Gastrocnemius medialis (tissue), 4 donors: ENCODE results near the gene DSCAML1. TPM values are rescaled to one million over a fixed set of nuclear protein-coding genes. Genes with fewer than 3 reads are reported as not detected.
"Not testable (repeated sequence)": the region's sequence is repeated elsewhere in the genome, so short reads cannot be mapped to it uniquely, and the experiment has no call there.

Experiments used
- ATAC-seq, 2 donors: fragments of 150-250 bp; one replicate each; pipeline ENCODE4 v1.9.1; 2016
- DNase-seq, 2 donors: peaks; one replicate each; pipeline ENCODE4 v3.0.0-alpha.2; 2019
- H3K27ac ChIP-seq, 4 donors: fragments of 200-600 bp; sonication (generic); 1 replicate in 1 of 4; 2 replicates in 3 of 4; pipeline ENCODE4 v1.5.1; 2016 to 2018; ENCODE audit warnings: mild to moderate bottlenecking in 2 of 4, moderate library complexity in 1 of 4
- H3K27me3 ChIP-seq, 3 donors: fragments of 200-600 bp; sonication (generic) in 2 of 3; 1 replicate in 1 of 3; 2 replicates in 2 of 3; pipeline versions ENCODE4 v1.5.1 to v1.6.0; 2016 to 2019; ENCODE audit warnings: mild to moderate bottlenecking in 1 of 3, moderate library complexity in 1 of 3
- H3K36me3 ChIP-seq, 2 donors: fragments of 200-600 bp; sonication (generic) in 1 of 2; one replicate each; pipeline ENCODE4 v1.5.1; 2017 to 2018
- H3K4me1 ChIP-seq, 2 donors: fragments of 200-600 bp; sonication (generic) in 1 of 2; one replicate each; pipeline ENCODE4 v1.5.1; 2016 to 2017; ENCODE audit warnings: mild to moderate bottlenecking in 2 of 2
- H3K4me3 ChIP-seq, 4 donors: fragments of 200-600 bp; sonication (generic) in 3 of 4; 1 replicate in 1 of 4; 2 replicates in 3 of 4; pipeline ENCODE4 v1.5.1; 2016 to 2019; ENCODE audit warnings: mild to moderate bottlenecking in 2 of 4
- H3K9me3 ChIP-seq, 3 donors: fragments of 200-600 bp; sonication (generic) in 2 of 3; 1 replicate in 1 of 3; 2 replicates in 2 of 3; pipeline ENCODE4 v1.5.1; 2016 to 2019
- POLR2A ChIP-seq, 2 donors: fragments of 450-650 bp; IDR thresholded peaks; one replicate each; pipeline ENCODE4 v1.6.1; 2017; ENCODE audit warnings: antibody characterized with exemption in 2 of 2, mild to moderate bottlenecking in 2 of 2, moderate library complexity in 2 of 2
- in situ Hi-C, 4 donors: fragments of 200-750 bp; cut with MboI; loops; one replicate each; pipeline versions ENCODE4 v1.15.0 to v1.8.0; 2017; ENCODE audit warnings: low sequenced_read_pairs in 4 of 4
- intact Hi-C: fragments of 100-400 bp; cut with DNase I; formaldehyde crosslinking; loops from one replicate; pipeline ENCODE4 v1.15.1; 2023; ENCODE audit warnings: low total_unique reads
- total RNA-seq, 4 donors: library from RNA; depleted of rRNA; stranded (reverse); fragments of >200 nt; gene quantifications; one replicate each; pipeline versions ENCODE4 v1.1.0 to v1.2.3, GENCODE V29; 2016
- TF ChIP-seq, protein P1 (sequence below), 5 experiments: fragments of 450-650 bp in 3 of 5; fragments of 200-600 bp in 2 of 5; sonication (generic) in 2 of 5; IDR thresholded peaks in 4 of 5; conservative IDR thresholded peaks in 1 of 5; 1 replicate in 4 of 5; 2 replicates in 1 of 5; pipeline ENCODE4 v1.5.1; 2016 to 2019; ENCODE audit warnings: antibody characterized with exemption in 5 of 5, mild to moderate bottlenecking in 3 of 5, moderate library complexity in 3 of 5

The DSCAML1 gene
- total RNA-seq, 4 donors from 2014 or later = 0.05 to 0.15 (median 0.07) TPM

DNA sequence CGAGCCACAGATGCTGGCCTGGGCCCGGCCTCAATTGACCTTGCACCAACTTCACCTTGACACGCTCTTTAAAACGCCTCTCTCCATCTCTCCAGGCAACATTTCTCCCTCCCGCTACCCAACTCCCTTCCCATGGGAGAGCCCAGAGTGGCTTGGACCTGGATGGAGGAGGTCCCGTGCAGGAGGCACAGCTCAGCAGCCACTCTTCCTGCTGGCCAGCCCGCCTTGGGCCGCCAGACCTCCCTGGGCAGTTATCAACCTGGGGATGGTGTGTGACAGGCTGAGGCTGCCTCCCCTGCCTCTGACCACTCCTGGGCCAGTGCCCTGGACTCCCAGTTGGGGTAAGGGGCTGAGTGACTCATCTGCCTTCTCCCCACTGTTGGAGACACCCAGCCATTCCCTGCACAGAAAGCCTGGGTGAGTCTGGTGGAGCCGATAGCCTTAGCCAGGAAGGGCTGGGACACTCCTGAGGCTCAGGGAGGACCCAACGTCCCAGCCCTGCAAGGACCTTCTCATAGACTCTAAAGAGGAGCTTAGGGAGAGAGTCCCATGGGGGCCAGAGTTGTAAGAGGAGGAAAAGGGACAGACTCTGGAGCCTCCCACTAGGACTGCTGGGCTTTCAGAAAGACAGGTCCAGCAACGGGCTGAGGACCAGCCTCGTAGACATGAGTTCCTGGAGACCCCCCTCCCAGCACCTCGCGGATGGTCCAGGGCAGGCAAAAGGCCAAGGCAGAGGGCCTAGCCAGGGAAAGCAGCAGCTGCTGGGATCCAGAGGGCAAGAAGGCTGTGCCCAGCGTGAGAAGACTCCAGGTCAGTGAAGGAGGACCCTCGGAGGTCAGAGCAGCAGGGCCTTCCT is 337.7 kb downstream of the DSCAML1 start:
- no peaks in the 10 kb centered on the region for H3K4me1 ChIP-seq
- intact Hi-C loops = no loop called here
- H3K9me3 ChIP-seq = no peaks in the 10 kb centered on the region
- H3K36me3 ChIP-seq = no peaks in the 10 kb centered on the region
- TF ChIP-seq, protein P1, sequence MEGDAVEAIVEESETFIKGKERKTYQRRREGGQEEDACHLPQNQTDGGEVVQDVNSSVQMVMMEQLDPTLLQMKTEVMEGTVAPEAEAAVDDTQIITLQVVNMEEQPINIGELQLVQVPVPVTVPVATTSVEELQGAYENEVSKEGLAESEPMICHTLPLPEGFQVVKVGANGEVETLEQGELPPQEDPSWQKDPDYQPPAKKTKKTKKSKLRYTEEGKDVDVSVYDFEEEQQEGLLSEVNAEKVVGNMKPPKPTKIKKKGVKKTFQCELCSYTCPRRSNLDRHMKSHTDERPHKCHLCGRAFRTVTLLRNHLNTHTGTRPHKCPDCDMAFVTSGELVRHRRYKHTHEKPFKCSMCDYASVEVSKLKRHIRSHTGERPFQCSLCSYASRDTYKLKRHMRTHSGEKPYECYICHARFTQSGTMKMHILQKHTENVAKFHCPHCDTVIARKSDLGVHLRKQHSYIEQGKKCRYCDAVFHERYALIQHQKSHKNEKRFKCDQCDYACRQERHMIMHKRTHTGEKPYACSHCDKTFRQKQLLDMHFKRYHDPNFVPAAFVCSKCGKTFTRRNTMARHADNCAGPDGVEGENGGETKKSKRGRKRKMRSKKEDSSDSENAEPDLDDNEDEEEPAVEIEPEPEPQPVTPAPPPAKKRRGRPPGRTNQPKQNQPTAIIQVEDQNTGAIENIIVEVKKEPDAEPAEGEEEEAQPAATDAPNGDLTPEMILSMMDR (IDR thresholded peaks at IDR 0.05 in 4 of 5, conservative IDR thresholded peaks at IDR 0.05 in 1 of 5) = no peak
- TF ChIP-seq POLR2A (IDR thresholded peaks at IDR 0.05) = no peak
- in situ Hi-C loops = no loop called here
- no peaks in the 10 kb centered on the region for H3K27me3 ChIP-seq
- ATAC-seq (no peak), DNase-seq (no peak)
- no peak overlapping the region for H3K27ac ChIP-seq
- no peak overlapping the region for H3K4me3 ChIP-seq

DNA sequence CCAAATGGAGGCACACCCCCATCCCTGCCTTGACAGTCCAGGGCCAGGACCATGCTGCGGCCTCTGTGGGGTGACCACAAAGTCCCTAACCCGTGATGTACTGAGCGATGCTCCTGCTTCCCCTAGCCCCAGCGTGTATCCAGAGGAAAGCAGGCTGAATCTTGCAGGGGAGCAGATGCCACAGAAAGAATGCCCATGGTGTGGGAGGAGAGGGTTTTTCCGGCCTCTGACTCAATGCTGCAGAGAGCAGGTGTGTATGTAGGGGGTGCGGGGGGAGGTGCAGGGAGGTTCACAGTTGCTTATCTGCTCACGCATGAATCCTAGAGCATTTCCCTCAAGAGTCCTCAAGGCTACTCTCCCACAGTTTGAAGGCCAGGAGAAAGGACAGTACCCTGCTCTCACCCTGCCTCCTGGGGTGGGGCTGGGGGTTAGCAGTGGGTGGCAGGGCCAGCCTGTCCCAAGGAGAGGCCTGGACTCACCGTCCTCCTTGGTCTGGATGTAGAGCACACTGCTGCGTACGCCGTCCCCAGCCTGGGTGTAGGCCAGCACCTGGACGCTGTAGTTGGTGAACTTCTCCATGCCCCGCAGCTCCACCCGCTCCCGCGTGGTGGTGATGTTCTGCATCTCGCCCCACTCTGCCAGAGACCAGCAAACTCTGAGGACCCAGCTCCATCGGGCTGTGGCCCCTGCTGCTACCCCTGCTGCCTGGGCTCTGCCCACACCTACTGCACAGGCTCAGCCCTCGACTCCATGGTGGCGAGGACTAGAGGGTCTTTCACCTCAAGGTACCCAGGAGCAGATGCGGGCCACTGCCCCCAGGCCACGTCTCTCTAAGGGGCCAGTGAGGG is 338.5 kb downstream of the DSCAML1 start:
- H3K9me3 ChIP-seq = peaks cover 0 to 4% (median 0%) of the 10 kb centered on the region in 3 donors
- no peak overlapping the region for H3K27ac ChIP-seq
- no peak for ATAC-seq
- H3K4me3 ChIP-seq = no peak overlapping the region
- H3K27me3 ChIP-seq = no peaks in the 10 kb centered on the region
- H3K36me3 ChIP-seq = no peaks in the 10 kb centered on the region
- no peak for DNase-seq
- intact Hi-C loops = no loop called here
- no peaks in the 10 kb centered on the region for H3K4me1 ChIP-seq
- no peak for TF ChIP-seq POLR2A (IDR thresholded peaks at IDR 0.05)
- TF ChIP-seq, protein P1 (IDR thresholded peaks at IDR 0.05 in 4 of 5, conservative IDR thresholded peaks at IDR 0.05 in 1 of 5) = no peak
- in situ Hi-C loops = no loop called here

DNA sequence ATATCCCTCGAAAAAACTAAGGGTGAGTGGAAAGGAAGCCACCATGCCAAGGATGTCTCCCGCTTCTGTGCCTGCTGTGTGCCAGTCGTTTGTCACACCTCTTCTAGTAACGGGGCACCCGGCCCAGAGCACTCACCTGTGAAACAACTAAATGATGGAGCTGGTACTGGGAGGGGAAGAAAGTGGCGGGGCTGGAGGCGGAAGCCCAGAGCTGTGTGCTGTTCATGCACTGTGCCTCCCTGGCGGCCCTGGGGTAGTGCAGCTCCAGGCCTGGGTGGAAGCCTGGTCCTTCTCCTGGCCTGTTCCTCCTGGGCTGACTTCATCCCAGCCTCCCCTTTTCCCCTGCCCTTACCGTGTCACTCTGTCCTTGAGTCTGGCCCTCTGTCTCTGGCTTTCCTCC is 339.2 kb downstream of the DSCAML1 start:
- ATAC-seq (no peak), DNase-seq (no peak)
- H3K4me1 ChIP-seq = no peaks in the 10 kb centered on the region
- peaks cover 0 to 4% (median 0%) of the 10 kb centered on the region in 3 donors for H3K9me3 ChIP-seq
- H3K27me3 ChIP-seq = no peaks in the 10 kb centered on the region
- H3K4me3 ChIP-seq = no peak overlapping the region
- no peak overlapping the region for H3K27ac ChIP-seq
- no peak for TF ChIP-seq POLR2A (IDR thresholded peaks at IDR 0.05)
- TF ChIP-seq, protein P1 (IDR thresholded peaks at IDR 0.05 in 4 of 5, conservative IDR thresholded peaks at IDR 0.05 in 1 of 5) = no peak
- in situ Hi-C loops = no loop called here
- intact Hi-C loops = no loop called here
- no peaks in the 10 kb centered on the region for H3K36me3 ChIP-seq

DNA sequence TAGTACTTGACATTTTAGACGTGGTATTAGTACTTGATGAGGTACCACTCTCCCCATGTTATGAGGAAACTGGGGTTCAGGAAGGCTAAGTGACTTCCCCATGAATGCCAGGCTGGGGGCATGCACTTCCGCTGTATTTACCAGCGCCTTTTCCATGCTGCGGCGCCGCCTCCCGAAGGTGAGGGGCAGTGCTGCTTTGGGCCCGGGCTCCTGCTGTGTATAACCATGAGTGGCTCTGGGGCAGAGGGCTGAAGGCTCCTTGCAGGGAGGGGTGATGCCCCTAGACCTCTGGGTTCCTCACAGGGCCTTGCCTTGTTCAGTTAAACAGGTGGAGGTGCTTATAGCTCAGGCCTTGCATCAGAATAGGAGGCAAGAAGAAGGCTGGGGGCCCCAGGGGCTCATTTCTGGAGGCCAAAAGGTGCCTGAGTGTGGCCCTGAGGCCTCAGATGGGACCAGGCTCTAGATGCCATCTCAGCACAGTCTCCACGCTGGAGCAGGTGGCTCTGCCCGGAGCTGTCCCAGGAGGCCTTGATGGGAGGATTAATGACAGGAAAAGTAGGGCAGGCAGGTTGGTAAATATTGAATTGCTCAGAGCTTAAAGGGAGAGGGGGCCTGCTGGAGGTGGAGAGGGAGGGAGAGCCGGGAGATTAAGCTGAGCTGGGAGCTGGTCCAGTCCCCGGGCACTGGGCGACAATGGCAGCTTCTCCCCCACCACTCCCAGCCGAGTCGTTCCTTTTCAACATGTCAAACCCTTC is 339.8 kb downstream of the DSCAML1 start:
- DNase-seq (no peak), ATAC-seq (no peak)
- Histone ChIP-seq H3K4me1 (no peaks in the 10 kb centered on the region), H3K27me3 (no peaks in the 10 kb centered on the region), H3K27ac (no peak overlapping the region), H3K4me3 (no peak overlapping the region), H3K9me3 (peaks cover 0 to 4% (median 0%) of the 10 kb centered on the region in 3 donors), H3K36me3 (no peaks in the 10 kb centered on the region)
- TF ChIP-seq, protein P1 (IDR thresholded peaks at IDR 0.05 in 4 of 5, conservative IDR thresholded peaks at IDR 0.05 in 1 of 5) = no peak
- no peak for TF ChIP-seq POLR2A (IDR thresholded peaks at IDR 0.05)
- in situ Hi-C loops (no loop called here), intact Hi-C loops (no loop called here)

DNA sequence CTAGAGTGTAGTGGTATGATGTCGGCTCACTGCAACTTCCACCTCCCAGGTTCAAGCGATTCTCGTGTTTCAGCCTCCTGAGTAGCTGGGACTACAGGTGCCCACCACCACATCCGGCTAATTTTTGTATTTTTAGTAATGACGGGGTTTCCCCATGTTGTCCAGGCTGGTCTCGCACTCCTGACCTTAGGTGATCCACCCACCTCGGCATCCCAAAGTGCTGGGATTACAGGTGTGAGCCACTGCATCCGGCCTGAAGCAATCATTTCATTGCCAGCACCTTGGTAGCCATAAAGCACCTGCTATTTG is 340.3 kb downstream of the DSCAML1 start:
- in situ Hi-C loops, H3K4me1 ChIP-seq, H3K36me3 ChIP-seq, DNase-seq, H3K4me3 ChIP-seq, intact Hi-C loops, ATAC-seq, H3K9me3 ChIP-seq, H3K27ac ChIP-seq, H3K27me3 ChIP-seq: not testable (repeated sequence)
